ENCODE data around the gene PYDC1.
"Not testable (repeated sequence)": the region's sequence is repeated elsewhere in the genome, so short reads cannot be mapped to it uniquely, and the experiment has no call there.

PYDC1 gene

DNA sequence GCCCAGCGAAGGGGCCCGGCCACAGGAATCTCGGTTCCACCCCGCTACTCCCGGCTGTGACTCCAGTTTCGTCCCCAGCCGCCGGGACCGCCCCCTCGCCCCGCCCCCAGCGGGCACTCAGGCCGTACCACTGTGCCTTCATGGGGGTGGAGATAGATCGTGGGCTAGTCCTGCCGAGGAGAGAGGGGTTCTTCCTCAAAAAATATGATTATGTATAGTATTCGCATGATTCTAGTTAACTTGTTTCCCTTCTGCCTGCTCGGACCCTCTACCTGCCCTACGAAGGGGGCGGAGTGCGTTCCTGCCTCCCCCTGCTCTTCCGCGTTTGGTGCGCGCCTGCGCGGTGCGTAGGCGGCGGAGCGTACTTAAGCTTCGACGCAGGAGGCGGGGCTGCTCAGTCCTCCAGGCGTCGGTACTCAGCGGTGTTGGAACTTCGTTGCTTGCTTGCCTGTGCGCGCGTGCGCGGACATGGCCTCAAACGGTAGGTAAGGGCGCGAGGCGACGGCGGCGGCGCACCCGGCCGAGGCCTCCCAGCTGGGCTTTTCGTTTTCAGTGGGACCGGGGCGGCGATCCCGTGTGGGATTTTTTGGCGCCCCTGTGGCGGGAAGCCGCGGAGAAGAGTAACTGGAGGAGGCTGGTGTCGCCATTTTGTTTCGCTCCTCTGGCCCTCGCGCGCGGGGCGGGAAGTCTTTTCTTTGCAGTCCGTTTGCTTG, 37.0 kb downstream of the PYDC1 start, which contains the start of gene FUS:
TSS of gene FUS (plus strand) at position 393 of the 713 bp plus-strand sequence. CDS start at position 469, 76 bp downstream.
- peak; percentile 75 to 89 (median 84) for DNase-seq (ENCODE audit: low read depth in 3 of 3)

- no peak for DNase-seq (ENCODE audit: low read depth in 3 of 3)
These were observed 37.7 kb downstream of the PYDC1 start for GRCh38 chr16:31179219-31179746.

DNA sequence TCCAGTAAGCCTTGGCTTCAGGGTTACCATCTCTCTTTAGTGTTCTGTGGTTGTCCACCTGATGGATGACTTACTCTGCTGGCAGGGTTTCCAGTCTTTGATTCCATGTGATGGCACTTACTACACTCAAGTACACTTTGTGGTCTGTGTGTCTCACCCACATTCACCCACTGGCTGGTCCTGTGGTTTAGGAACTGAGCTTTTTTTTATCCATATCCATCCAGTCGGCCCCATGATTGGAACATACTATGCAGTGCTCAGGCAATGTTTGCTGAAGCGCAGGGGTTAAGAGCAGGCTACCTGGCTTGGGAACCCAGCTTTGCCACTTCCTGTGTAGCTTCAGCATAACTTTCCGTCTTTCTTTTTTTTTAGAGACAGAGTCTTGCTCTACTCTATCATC, 39.8 kb downstream of the PYDC1 start:
- DNase-seq (ENCODE audit: low read depth in 3 of 3): peak in 1 of 3 experiments; percentile 18

DNA sequence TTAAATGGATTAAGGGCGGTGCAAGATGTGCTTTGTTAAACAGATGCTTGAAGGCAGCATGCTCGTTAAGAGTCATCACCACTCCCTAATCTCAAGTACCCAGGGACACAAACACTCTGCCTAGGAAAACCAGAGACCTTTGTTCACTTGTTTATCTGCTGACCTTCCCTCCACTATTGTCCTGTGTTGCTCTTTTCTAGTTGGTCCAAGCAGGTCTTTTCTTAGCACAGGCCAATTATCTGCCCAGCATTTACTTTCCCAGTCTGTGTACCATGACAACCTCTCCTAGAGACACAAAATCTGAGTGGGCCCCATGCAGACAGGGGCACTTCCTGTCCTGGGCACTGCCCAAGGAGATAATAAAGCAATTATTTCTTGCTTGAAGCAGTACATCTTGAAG, 46.9 kb downstream of the PYDC1 start:
- not testable (repeated sequence) for DNase-seq (ENCODE audit: low read depth in 3 of 3)

DNA sequence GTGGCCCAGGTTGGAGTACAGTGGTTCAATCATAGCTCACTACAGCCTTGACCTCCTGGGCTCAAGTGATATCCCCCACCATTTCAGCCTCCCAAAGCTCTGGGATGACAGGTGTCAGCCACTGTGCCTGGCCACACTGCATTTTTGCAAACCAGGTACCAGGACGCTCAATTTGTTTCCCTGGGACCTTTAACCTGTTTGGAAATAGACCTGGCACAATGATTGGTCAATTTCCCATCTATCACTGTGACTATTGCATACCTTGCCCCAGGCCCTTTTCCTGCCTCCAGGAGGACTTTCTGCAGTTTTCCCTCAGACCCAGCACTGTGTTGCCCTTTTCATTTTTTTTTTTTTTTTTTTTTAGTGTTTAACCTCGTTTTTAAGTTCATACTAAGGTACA, 48.1 kb downstream of the PYDC1 start:
- DNase-seq (ENCODE audit: low read depth in 3 of 3): no peak

DNA sequence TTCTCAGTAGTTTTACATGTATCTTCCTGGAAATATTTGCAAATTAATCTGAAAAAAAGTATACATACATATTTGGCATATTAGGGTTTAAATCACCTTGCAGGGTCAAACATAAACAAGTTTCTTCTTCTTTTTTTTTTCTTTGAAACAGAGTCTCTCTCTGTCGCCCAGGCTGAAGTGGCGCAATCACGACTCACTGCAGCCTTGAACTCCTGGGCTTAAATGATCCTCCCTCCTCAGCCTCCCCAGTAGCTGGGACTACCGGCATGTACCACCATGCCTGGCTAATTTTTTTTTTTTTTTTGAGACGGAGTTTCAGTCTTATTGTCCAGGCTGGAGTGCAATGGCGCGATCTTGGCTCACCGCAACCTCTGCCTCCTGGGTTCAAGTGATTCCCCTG, 49.6 kb downstream of the PYDC1 start:
- DNase-seq (ENCODE audit: low read depth in 3 of 3): no peak
